DOHH2 (cell line): ENCODE measurements around the gene ROGDI.

ENCODE experiments used
- H3F3A ChIP-seq: fragments of 200-600 bp; sonication (generic), shearing (Covaris generic); 2 replicates; pipeline ENCODE4 v1.6.0; 2016; ENCODE audit warnings: antibody characterized with exemption, mild to moderate bottlenecking; ENCODE audit not compliant: control insufficient read depth, insufficient read depth
- H3K27ac ChIP-seq: fragments of 200-600 bp; sonication (generic); 2 replicates; pipeline ENCODE4 v1.5.1; 2014; ENCODE audit warnings: low read depth, mild to moderate bottlenecking, low read length, moderate library complexity
- H3K27me3 ChIP-seq: fragments of 200-600 bp; sonication (generic); 2 replicates; pipeline ENCODE4 v1.6.1; 2014; ENCODE audit warnings: mild to moderate bottlenecking, low read length, mixed read lengths; ENCODE audit not compliant: control insufficient read depth
- H3K36me3 ChIP-seq: fragments of 200-600 bp; sonication (generic); 2 replicates; pipeline ENCODE4 v1.6.1; 2014; ENCODE audit warnings: mild to moderate bottlenecking, low read length, moderate library complexity, mixed read lengths; ENCODE audit not compliant: control insufficient read depth
- H3K4me1 ChIP-seq: fragments of 200-600 bp; sonication (generic); 2 replicates; pipeline ENCODE4 v1.6.1; 2014; ENCODE audit warnings: mild to moderate bottlenecking, low read length, mixed read lengths; ENCODE audit not compliant: control insufficient read depth
- H3K4me2 ChIP-seq: fragments of 200-600 bp; sonication (generic); 2 replicates; pipeline ENCODE4 v1.6.0; 2014; ENCODE audit warnings: mild to moderate bottlenecking, low read length, moderate library complexity
- H3K4me3 ChIP-seq: fragments of 200-600 bp; sonication (generic); 2 replicates; pipeline ENCODE4 v1.5.1; 2014; ENCODE audit warnings: mild to moderate bottlenecking, low read length, mixed read lengths
- H3K79me2 ChIP-seq: fragments of 200-600 bp; sonication (generic); 2 replicates; pipeline ENCODE4 v1.6.1; 2014; ENCODE audit warnings: mild to moderate bottlenecking, low read length, mixed read lengths; ENCODE audit not compliant: control insufficient read depth
- H3K9me2 ChIP-seq: fragments of 200-600 bp; sonication (generic); replicated peaks from 2 replicates; pipeline ENCODE4 v1.6.1; 2014; ENCODE audit warnings: mild to moderate bottlenecking, low read length, mixed read lengths; ENCODE audit not compliant: control insufficient read depth
- H3K9me3 ChIP-seq: fragments of 200-600 bp; sonication (generic); 2 replicates; pipeline ENCODE4 v1.6.1; 2014; ENCODE audit warnings: antibody characterized with exemption, low read length, mixed read lengths; ENCODE audit not compliant: control insufficient read depth, insufficient read depth
- H4K20me1 ChIP-seq: fragments of 200-600 bp; sonication (generic); 2 replicates; pipeline ENCODE4 v1.6.0; 2014; ENCODE audit warnings: low read depth, mild to moderate bottlenecking, antibody characterized with exemption, low read length, moderate library complexity; ENCODE audit not compliant: control insufficient read depth, insufficient read depth
- CTCF ChIP-seq: fragments of 200-600 bp; sonication (generic); IDR thresholded peaks from one replicate; pipeline ENCODE4 v1.5.1; 2014; ENCODE audit warnings: antibody characterized with exemption, mild to moderate bottlenecking, low read depth, low read length; ENCODE audit not compliant: poor library complexity, severe bottlenecking
- EZH2phosphoT487 ChIP-seq: fragments of 200-600 bp; sonication (generic); IDR thresholded peaks from 2 replicates; pipeline ENCODE4 v1.6.1; 2017; ENCODE audit warnings: borderline replicate concordance, mild to moderate bottlenecking, antibody characterized with exemption, low read length, moderate library complexity, mixed read lengths

ROGDI gene

GRCh38 chr16:4811773-4812172, 9.3 kb upstream of the ROGDI start:
- Histone ChIP-seq H3K27me3 (no peaks in the 10 kb centered on the region), H3K36me3 (peaks cover 63% of the 10 kb centered on the region), H4K20me1 (no peaks in the 10 kb centered on the region), H3K27ac (no peak overlapping the region), H3K9me2 (no peaks in the 10 kb centered on the region), H3K4me3 (no peak overlapping the region), H3K4me1 (no peaks in the 10 kb centered on the region), H3F3A (no peaks in the 10 kb centered on the region), H3K4me2 (no peak overlapping the region), H3K9me3 (no peaks in the 10 kb centered on the region), H3K79me2 (no peaks in the 10 kb centered on the region)
- TF ChIP-seq EZH2phosphoT487 = no peak
- TF ChIP-seq CTCF = no peak

- no peaks in the 10 kb centered on the region for H4K20me1 ChIP-seq
- no peaks in the 10 kb centered on the region for H3K79me2 ChIP-seq
- H3K9me3 ChIP-seq = no peaks in the 10 kb centered on the region
- no peaks in the 10 kb centered on the region for H3F3A ChIP-seq
- no peak overlapping the region for H3K27ac ChIP-seq
- H3K9me2 ChIP-seq = no peaks in the 10 kb centered on the region
- H3K27me3 ChIP-seq = no peaks in the 10 kb centered on the region
- no peaks in the 10 kb centered on the region for H3K4me1 ChIP-seq
- no peak overlapping the region for H3K4me3 ChIP-seq
- no peak overlapping the region for H3K4me2 ChIP-seq
- TF ChIP-seq CTCF = no peak
- TF ChIP-seq EZH2phosphoT487 = no peak
- peaks cover 62% of the 10 kb centered on the region for H3K36me3 ChIP-seq
Measured at GRCh38 chr16:4811242-4811641, 8.8 kb upstream of the ROGDI start.

DNA sequence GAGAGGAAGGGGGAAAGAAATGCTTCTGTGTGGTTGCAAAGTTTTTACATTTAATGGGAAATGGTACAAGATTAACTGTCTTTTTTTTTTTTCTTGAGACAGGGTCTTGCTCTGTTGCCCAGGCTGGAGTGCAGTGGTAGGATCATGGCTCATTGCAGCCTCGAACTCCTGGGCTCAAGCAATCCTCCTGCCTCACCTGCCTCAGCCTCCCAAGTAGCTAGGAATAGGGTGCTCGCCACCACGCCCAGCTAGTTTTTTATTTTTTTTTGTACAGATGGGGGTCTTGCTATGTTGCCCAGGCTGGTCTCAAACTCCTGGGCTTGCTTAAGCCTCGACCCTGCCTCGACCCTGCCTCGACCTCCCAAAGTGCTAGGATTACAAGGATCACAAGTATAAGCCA, 3.8 kb upstream of the ROGDI start:
- Histone ChIP-seq H3K4me3 (no peak overlapping the region), H4K20me1 (no peaks in the 10 kb centered on the region), H3K9me2 (no peaks in the 10 kb centered on the region), H3K4me2 (no peak overlapping the region), H3K79me2 (no peaks in the 10 kb centered on the region), H3F3A (peaks cover 7% of the 10 kb centered on the region; the same call in 1 of the 2 replicates), H3K27me3 (no peaks in the 10 kb centered on the region), H3K4me1 (peaks cover 19% of the 10 kb centered on the region), H3K27ac (no peak overlapping the region), H3K9me3 (no peaks in the 10 kb centered on the region), H3K36me3 (peaks cover 40% of the 10 kb centered on the region)
- no peak for TF ChIP-seq EZH2phosphoT487
- no peak for TF ChIP-seq CTCF

DNA sequence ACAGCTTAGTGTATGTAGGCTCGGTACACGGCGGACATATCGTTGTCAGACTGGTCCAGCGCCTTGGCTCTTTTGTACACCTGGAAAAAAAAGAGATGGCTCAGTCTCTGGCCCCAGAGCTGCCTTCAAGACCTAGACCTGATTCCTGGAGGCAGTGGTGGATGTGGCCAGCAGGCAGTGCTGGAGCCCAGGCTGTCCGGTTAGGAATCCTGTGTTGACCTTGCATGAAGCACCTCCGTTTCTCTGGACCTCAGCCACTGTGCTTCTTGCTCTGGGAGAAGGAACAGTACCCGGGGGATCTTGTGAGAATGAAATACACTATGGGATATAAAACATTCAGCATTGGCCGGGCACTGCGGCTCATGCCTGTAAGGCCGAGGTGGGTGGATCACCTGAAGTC, 2.8 kb upstream of the ROGDI start:
- Histone ChIP-seq H3K4me2 (no peak overlapping the region), H3K27ac (no peak overlapping the region), H3K27me3 (no peaks in the 10 kb centered on the region), H3K79me2 (no peaks in the 10 kb centered on the region), H3K4me1 (peaks cover 30% of the 10 kb centered on the region), H3F3A (peaks cover 7% of the 10 kb centered on the region; the same call in 1 of the 2 replicates), H4K20me1 (no peaks in the 10 kb centered on the region), H3K9me2 (no peaks in the 10 kb centered on the region), H3K4me3 (no peak overlapping the region), H3K36me3 (peaks cover 36% of the 10 kb centered on the region), H3K9me3 (no peaks in the 10 kb centered on the region)
- TF ChIP-seq EZH2phosphoT487 (no peak), CTCF (no peak)
